Measurements from ENCODE around the gene PEAK1. TPM values are rescaled to one million over a fixed set of nuclear protein-coding genes. Genes with fewer than 3 reads are reported as not detected.
A peak's percentile ranks its signal among the peaks of the same experiment; 100 is the strongest.

PEAK1 gene
- total RNA-seq, 1 donor from 2014 or later, result 34.2 TPM

DNA sequence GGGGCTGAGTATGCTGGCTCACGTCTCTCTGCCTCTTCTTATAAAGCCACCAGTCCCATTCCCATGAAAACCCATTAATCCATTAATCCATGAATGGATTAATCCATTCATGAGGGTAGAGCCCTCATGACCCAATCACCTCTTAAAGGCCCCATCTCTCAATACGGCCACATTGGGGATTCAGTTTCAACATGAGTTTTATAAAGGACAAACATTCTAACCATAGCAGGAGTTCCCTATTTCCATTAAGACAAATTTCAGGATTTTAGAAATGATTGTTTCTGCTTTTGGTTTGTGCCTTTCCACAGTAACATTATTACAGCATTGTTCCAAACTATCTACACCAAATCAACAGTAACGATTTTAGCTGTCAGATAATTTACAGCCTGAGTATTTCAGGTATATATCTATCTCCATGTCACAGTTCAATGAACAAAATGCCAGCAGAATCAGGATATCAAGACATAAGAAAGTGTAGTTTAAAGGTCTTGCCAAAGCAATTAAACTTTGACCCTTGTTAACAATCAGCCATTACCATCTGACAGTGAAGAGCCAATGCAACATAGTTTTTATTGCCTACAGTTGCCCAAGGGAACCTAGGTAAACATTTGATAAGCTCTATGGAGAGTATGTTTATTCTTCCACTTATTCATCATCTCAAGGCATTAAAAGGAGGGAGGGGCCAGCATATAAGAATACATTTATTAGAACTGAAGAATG is 352.8 kb downstream of the PEAK1 start:
- H3K4me3 Mint-ChIP-seq, result peak overlapping the region; percentile 69
- ChIA-PET POLR2A (interaction anchor here (0.6 to 1.7 kb wide), 5 partner anchors 15 to 811 kb away, joined by 3 to 14 read pairs (median 3); no protein-coding TSS in a partner anchor), CTCF (no interaction called here)
- peak overlapping the region; percentile 89 for H3K27ac Mint-ChIP-seq
- H3K36me3 Mint-ChIP-seq (ENCODE audit: low read depth), result peaks cover 19% of the 10 kb centered on the region
- DNase-seq (no peak), ATAC-seq (ENCODE audit: low read depth) (no peak)
- H3K9me3 Mint-ChIP-seq, result no peaks in the 10 kb centered on the region
- no peaks in the 10 kb centered on the region for H3K27me3 Mint-ChIP-seq
- H3K4me1 Mint-ChIP-seq, result peaks cover 81% of the 10 kb centered on the region
- TF ChIP-seq, protein P1, sequence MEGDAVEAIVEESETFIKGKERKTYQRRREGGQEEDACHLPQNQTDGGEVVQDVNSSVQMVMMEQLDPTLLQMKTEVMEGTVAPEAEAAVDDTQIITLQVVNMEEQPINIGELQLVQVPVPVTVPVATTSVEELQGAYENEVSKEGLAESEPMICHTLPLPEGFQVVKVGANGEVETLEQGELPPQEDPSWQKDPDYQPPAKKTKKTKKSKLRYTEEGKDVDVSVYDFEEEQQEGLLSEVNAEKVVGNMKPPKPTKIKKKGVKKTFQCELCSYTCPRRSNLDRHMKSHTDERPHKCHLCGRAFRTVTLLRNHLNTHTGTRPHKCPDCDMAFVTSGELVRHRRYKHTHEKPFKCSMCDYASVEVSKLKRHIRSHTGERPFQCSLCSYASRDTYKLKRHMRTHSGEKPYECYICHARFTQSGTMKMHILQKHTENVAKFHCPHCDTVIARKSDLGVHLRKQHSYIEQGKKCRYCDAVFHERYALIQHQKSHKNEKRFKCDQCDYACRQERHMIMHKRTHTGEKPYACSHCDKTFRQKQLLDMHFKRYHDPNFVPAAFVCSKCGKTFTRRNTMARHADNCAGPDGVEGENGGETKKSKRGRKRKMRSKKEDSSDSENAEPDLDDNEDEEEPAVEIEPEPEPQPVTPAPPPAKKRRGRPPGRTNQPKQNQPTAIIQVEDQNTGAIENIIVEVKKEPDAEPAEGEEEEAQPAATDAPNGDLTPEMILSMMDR (IDR thresholded peaks at IDR 0.05), result no peak
- intact Hi-C loops (cut with micrococcal nuclease), result loop anchor here (10.0 kb wide), 1 partner anchor 752 kb away; the partner anchor contains the start of gene ETFA

DNA sequence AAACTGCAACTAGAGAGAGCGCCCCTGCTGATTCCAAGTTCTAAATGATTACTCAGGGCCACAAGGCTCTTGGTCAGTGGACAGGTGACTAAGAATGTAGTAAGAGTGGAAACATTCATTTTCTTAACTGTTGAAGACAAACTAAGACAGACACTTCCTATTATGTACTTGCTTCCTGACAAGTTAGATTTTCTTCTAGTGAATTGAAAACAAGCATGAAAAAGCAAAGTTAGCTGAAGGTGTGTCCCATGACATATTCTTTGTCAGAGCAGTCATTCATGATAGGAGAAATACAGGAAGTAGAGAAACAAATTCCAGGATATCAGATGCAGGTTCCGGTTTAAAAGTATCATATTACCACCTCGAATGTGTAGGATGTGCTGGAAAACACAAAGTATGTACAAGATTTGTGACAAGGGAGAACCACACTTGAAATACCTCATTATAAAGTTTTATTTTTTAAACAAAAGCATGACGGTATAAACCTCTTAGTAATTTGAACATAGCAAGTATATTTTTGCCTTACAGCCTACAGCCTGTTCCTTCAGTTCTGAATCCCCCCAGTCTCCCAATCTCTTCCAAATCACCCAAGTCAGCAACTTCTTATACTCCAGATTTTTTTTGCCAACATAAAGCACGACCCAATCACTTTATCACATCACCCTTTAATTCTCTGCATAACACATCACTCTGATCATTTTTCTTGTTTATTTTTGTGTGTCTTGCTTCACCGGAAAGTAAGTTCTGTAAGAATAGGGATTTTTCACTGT is 355.2 kb downstream of the PEAK1 start:
- Mint-ChIP-seq H3K36me3 (ENCODE audit: low read depth) (peaks cover 23% of the 10 kb centered on the region), H3K27me3 (no peaks in the 10 kb centered on the region), H3K9me3 (no peaks in the 10 kb centered on the region), H3K4me3 (no peak overlapping the region), H3K4me1 (peaks cover 88% of the 10 kb centered on the region), H3K27ac (peak overlapping the region; percentile 66)
- CTCF ChIA-PET, result interaction anchor here (0.9 kb wide), 1 partner anchor 10 kb away, joined by 3 read pairs; no protein-coding TSS in a partner anchor
- TF ChIP-seq, protein P1 (IDR thresholded peaks at IDR 0.05), result no peak
- intact Hi-C loops (cut with micrococcal nuclease), result loop anchor here (10.0 kb wide), 1 partner anchor 750 kb away; the partner anchor contains the start of gene ETFA
- no peak for DNase-seq
- ATAC-seq (ENCODE audit: low read depth), result no peak
- POLR2A ChIA-PET, result interaction anchor here (0.6 kb wide), 1 partner anchor 373 kb away, joined by 3 read pairs; no protein-coding TSS in a partner anchor

- peaks cover 88% of the 10 kb centered on the region for H3K4me1 Mint-ChIP-seq
- no peak for DNase-seq
- CTCF ChIA-PET, result interaction anchor here (0.9 kb wide), 1 partner anchor 9 kb away, joined by 3 read pairs; no protein-coding TSS in a partner anchor
Observed at GRCh38 chr15:77064063-77064462, 355.8 kb downstream of the PEAK1 start.

DNA sequence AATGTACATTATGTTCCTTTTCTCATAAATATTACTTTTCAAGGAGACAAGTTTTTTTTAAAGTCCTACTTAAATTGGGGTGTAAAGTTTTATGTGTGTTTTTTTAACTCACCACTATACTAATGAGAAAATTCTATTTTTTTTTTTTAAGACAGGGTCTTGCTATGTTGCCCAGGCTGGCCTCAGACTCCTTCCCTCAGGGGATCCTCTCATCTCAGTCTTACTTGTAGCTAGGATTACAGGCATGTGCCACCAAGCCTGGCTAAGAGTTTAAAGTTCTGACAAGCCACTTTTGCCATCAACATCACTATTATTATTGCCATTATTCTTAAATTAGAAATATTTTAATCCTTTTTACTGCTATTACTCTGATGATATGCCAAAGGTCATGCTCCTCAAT is 356.7 kb downstream of the PEAK1 start:
- H3K36me3 Mint-ChIP-seq (ENCODE audit: low read depth), result peaks cover 18% of the 10 kb centered on the region
- TF ChIP-seq, protein P1 (IDR thresholded peaks at IDR 0.05), result no peak
- no peaks in the 10 kb centered on the region for H3K27me3 Mint-ChIP-seq
- ChIA-PET POLR2A (no interaction called here), CTCF (interaction anchor here (0.9 kb wide), 1 partner anchor 9 kb away, joined by 3 read pairs; no protein-coding TSS in a partner anchor)
- H3K4me3 Mint-ChIP-seq, result no peak overlapping the region
- no peaks in the 10 kb centered on the region for H3K9me3 Mint-ChIP-seq
- intact Hi-C loops (cut with micrococcal nuclease), result loop anchor here (10.0 kb wide), 1 partner anchor 748 kb away; the partner anchor contains the start of gene ETFA
- peak overlapping the region; percentile 16 for H3K27ac Mint-ChIP-seq
- peaks cover 86% of the 10 kb centered on the region for H3K4me1 Mint-ChIP-seq
- no peak for DNase-seq
- no peak for ATAC-seq (ENCODE audit: low read depth)

More at GRCh38 chr15:77064063-77064462, 355.8 kb downstream of the PEAK1 start:
- intact Hi-C loops (cut with micrococcal nuclease), result loop anchor here (10.0 kb wide), 1 partner anchor 749 kb away; the partner anchor contains the start of gene ETFA
- no peak for ATAC-seq (ENCODE audit: low read depth)
- H3K9me3 Mint-ChIP-seq, result no peaks in the 10 kb centered on the region
- peak overlapping the region; percentile 66 for H3K27ac Mint-ChIP-seq
- POLR2A ChIA-PET, result no interaction called here
- peak overlapping the region; percentile 36 for H3K4me3 Mint-ChIP-seq
- peaks cover 19% of the 10 kb centered on the region for H3K36me3 Mint-ChIP-seq (ENCODE audit: low read depth)
- H3K27me3 Mint-ChIP-seq, result no peaks in the 10 kb centered on the region
- TF ChIP-seq, protein P1 (IDR thresholded peaks at IDR 0.05), result no peak
